Right cardiac atrium (tissue), 5 donors: ENCODE data around the gene SIAH2. TPM values are rescaled to one million over a fixed set of nuclear protein-coding genes. Genes with fewer than 3 reads are reported as not detected.

ENCODE experiments used
- ATAC-seq, 2 donors: fragments of 200-7000 bp; cut with Tn5 transposase; one replicate each; pipeline versions ENCODE4 v1.8.0 to v1.9.1; 2020; ENCODE audit warnings: moderate library complexity in 2 of 2, mild to moderate bottlenecking in 1 of 2
- DNase-seq, 3 donors: peaks; one replicate each; pipeline ENCODE4 v3.0.0-alpha.2; 2020
- H3K27ac ChIP-seq: one replicate; pipeline ENCODE4 v1.5.1; 2013; ENCODE audit warnings: mild to moderate bottlenecking, low read length, control low read depth, moderate library complexity
- H3K27me3 ChIP-seq: one replicate; pipeline ENCODE4 v1.6.1; 2013; ENCODE audit not compliant: control insufficient read depth, insufficient read depth
- H3K4me1 ChIP-seq: one replicate; pipeline ENCODE4 v1.6.1; 2013; ENCODE audit warnings: low read length; ENCODE audit not compliant: control insufficient read depth, insufficient read depth
- H3K4me3 ChIP-seq: one replicate; pipeline ENCODE4 v1.5.1; 2013; ENCODE audit warnings: low read length, control low read depth
- H3K9me3 ChIP-seq: one replicate; pipeline ENCODE4 v1.6.1; 2013; ENCODE audit warnings: low read length; ENCODE audit not compliant: control insufficient read depth
- WGBS: extraction: QIAGEN DNeasy Blood & Tissue Kit; methylation state at CpG from one replicate; pipeline ENCODE4 v1.1.7; 2013; 5-methylcytosine and 5-hydroxymethylcytosine counted together
- intact Hi-C, 4 donors: fragments of 100-400 bp; cut with DNase I; formaldehyde crosslinking; loops; one replicate each; pipeline versions ENCODE4 v1.11.0 to v1.14.0; 2022 to 2023
- polyA plus RNA-seq: library from polyadenylated mRNA; stranded (reverse); fragments of 200-250 nt; gene quantifications from one replicate; pipeline ENCODE4 v1.2.3, GENCODE V29; 2013
- total RNA-seq, 4 donors: library from RNA; stranded (reverse); fragmentation: NEBNext Ultra II Directional; extraction: Animal tissue kit (Norgen Biotek cat#: 25700); gene quantifications; one replicate each; pipeline ENCODE4 v1.2.1, GENCODE V29; 2021
- donor health status: healthy with polysubstance abuse.
- donor health status: DM: no; HTN: yes; CAD: no.
- donor health status: DM: no; HTN: no; CAD: no.
- donor health status: DM: no; HTN: yes; CAD: no; lungs with severe emphysema.
- donor health status: DM: yes; HTN: yes; CAD: no.

The SIAH2 gene
- total and polyA plus RNA-seq, 5 donors, result 9.9 to 18.6 (median 17.9) TPM

GRCh38 chr3:150733373-150733935 lies 29.5 kb downstream of the SIAH2 start:
- Histone ChIP-seq H3K27ac (no peak overlapping the region), H3K9me3 (no peaks in the 10 kb centered on the region), H3K4me3 (no peak overlapping the region), H3K4me1 (peaks cover 10% of the 10 kb centered on the region), H3K27me3 (no peaks in the 10 kb centered on the region)
- 32% methylated on average over 8 of the region's 8 CpGs for WGBS
- intact Hi-C loops, result no loop called here
- no peak for DNase-seq
- ATAC-seq, result peak; percentile 16 to 47

GRCh38 chr3:150729682-150730360 lies 33.1 kb downstream of the SIAH2 start:
- WGBS, result 70% methylated on average over 9 of the region's 9 CpGs
- Histone ChIP-seq H3K4me1 (peaks cover 8% of the 10 kb centered on the region), H3K27ac (no peak overlapping the region), H3K9me3 (no peaks in the 10 kb centered on the region), H3K4me3 (no peak overlapping the region), H3K27me3 (no peaks in the 10 kb centered on the region)
- ATAC-seq (no peak), DNase-seq (no peak)
- intact Hi-C loops, result loop anchor here in 3 of 4 donors (10.0 kb wide), 2 partner anchors 55 to 415 kb away; no protein-coding TSS in a partner anchor

- ATAC-seq (peak; percentile 81 to 83), DNase-seq (peak in 2 of 3 donors; percentile 29 to 52)
- Histone ChIP-seq H3K4me3 (no peak overlapping the region), H3K9me3 (no peaks in the 10 kb centered on the region), H3K27ac (no peak overlapping the region), H3K4me1 (peaks cover 4% of the 10 kb centered on the region), H3K27me3 (no peaks in the 10 kb centered on the region)
- intact Hi-C loops, result loop anchor here in 3 of 4 donors (10.0 kb wide), 2 partner anchors 57 to 417 kb away; no protein-coding TSS in a partner anchor
- WGBS, result 86% methylated on average over 19 of the region's 19 CpGs
Observed at GRCh38 chr3:150727653-150728502, 35.1 kb downstream of the SIAH2 start.

GRCh38 chr3:150725548-150725947 lies 37.4 kb downstream of the SIAH2 start:
- no peaks in the 10 kb centered on the region for H3K9me3 ChIP-seq
- no peak overlapping the region for H3K27ac ChIP-seq
- ATAC-seq (no peak), DNase-seq (no peak)
- 88% methylated on average over 7 of the region's 7 CpGs for WGBS
- intact Hi-C loops, result loop anchor here in 3 of 4 donors (10.0 kb wide), 2 partner anchors 59 to 419 kb away; no protein-coding TSS in a partner anchor
- H3K4me1 ChIP-seq, result peaks cover 4% of the 10 kb centered on the region
- H3K27me3 ChIP-seq, result no peaks in the 10 kb centered on the region
- H3K4me3 ChIP-seq, result no peak overlapping the region

GRCh38 chr3:150723946-150724345 lies 39.0 kb downstream of the SIAH2 start:
- intact Hi-C loops, result loop anchor here (5.0 to 10.0 kb wide), 5 partner anchors 61 to 423 kb away; no protein-coding TSS in a partner anchor
- no peaks in the 10 kb centered on the region for H3K27me3 ChIP-seq
- H3K9me3 ChIP-seq, result no peaks in the 10 kb centered on the region
- H3K27ac ChIP-seq, result no peak overlapping the region
- H3K4me3 ChIP-seq, result no peak overlapping the region
- H3K4me1 ChIP-seq, result peaks cover 4% of the 10 kb centered on the region
- 74% methylated on average over 6 of the region's 6 CpGs for WGBS
- no peak for ATAC-seq
- DNase-seq, result no peak

GRCh38 chr3:150722267-150722666 lies 40.7 kb downstream of the SIAH2 start:
- intact Hi-C loops, result loop anchor here (5.0 to 10.0 kb wide), 5 partner anchors 63 to 425 kb away; no protein-coding TSS in a partner anchor
- 93% methylated on average over 3 of the region's 3 CpGs for WGBS

GRCh38 chr3:150721285-150722130 lies 41.5 kb downstream of the SIAH2 start:
- Histone ChIP-seq H3K4me3 (no peak overlapping the region), H3K27ac (no peak overlapping the region), H3K9me3 (no peaks in the 10 kb centered on the region), H3K4me1 (no peaks in the 10 kb centered on the region), H3K27me3 (no peaks in the 10 kb centered on the region)
- WGBS, result 16% methylated on average over 13 of the region's 13 CpGs
- intact Hi-C loops, result loop anchor here (2.0 to 10.0 kb wide), 6 partner anchors 63 to 426 kb away; no protein-coding TSS in a partner anchor
- ATAC-seq, result peak; percentile 26 to 76
- no peak for DNase-seq

More at GRCh38 chr3:150722267-150722666, 40.7 kb downstream of the SIAH2 start:
- H3K27me3 ChIP-seq, result no peaks in the 10 kb centered on the region
- no peaks in the 10 kb centered on the region for H3K4me1 ChIP-seq
- no peaks in the 10 kb centered on the region for H3K9me3 ChIP-seq
- DNase-seq (no peak), ATAC-seq (no peak)
- no peak overlapping the region for H3K27ac ChIP-seq
- H3K4me3 ChIP-seq, result no peak overlapping the region

GRCh38 chr3:150720444-150720843 lies 42.5 kb downstream of the SIAH2 start:
- DNase-seq, result no peak
- intact Hi-C loops, result loop anchor here (2.0 to 10.0 kb wide), 6 partner anchors 64 to 427 kb away; no protein-coding TSS in a partner anchor
- ATAC-seq, result no peak
- H3K27ac ChIP-seq, result no peak overlapping the region
- H3K4me3 ChIP-seq, result no peak overlapping the region
- H3K9me3 ChIP-seq, result no peaks in the 10 kb centered on the region
- 74% methylated on average over 3 of the region's 3 CpGs for WGBS
- no peaks in the 10 kb centered on the region for H3K4me1 ChIP-seq
- H3K27me3 ChIP-seq, result no peaks in the 10 kb centered on the region

GRCh38 chr3:150710097-150710496 lies 52.9 kb downstream of the SIAH2 start:
- ATAC-seq (no peak), DNase-seq (no peak)
- WGBS, result 97% methylated on average over 2 of the region's 2 CpGs
- H3K9me3 ChIP-seq, result no peaks in the 10 kb centered on the region
- H3K4me3 ChIP-seq, result no peak overlapping the region
- intact Hi-C loops, result no loop called here
- H3K4me1 ChIP-seq, result no peaks in the 10 kb centered on the region
- no peaks in the 10 kb centered on the region for H3K27me3 ChIP-seq
- no peak overlapping the region for H3K27ac ChIP-seq

- H3K9me3 ChIP-seq, result no peaks in the 10 kb centered on the region
- ATAC-seq (peak; percentile 99), DNase-seq (peak; percentile 94 to 98 (median 97))
- H3K27ac ChIP-seq, result peak within 1 kb of the TSS; percentile 51
- H3K27me3 ChIP-seq, result no peaks in the 10 kb centered on the region
- no peaks in the 10 kb centered on the region for H3K4me1 ChIP-seq
- intact Hi-C loops, result no loop called here
- peak within 1 kb of the TSS; percentile 23 for H3K4me3 ChIP-seq
- WGBS, result under 1% methylated on average over 35 of the region's 35 CpGs
Observed at GRCh38 chr3:150703756-150704344, 59.1 kb downstream of the SIAH2 start, which contains the start of gene ERICH6. TSS of gene ERICH6 (minus strand) at chr3:150703920. CDS start at chr3:150703898, 22 bp downstream.
